ENCODE results near the gene SP100. TPM values are rescaled to one million over a fixed set of nuclear protein-coding genes. Genes with fewer than 3 reads are reported as not detected.

The SP100 gene
- total and polyA plus RNA-seq, 8 donors = 24.6 to 66.8 (median 37.2) TPM

DNA sequence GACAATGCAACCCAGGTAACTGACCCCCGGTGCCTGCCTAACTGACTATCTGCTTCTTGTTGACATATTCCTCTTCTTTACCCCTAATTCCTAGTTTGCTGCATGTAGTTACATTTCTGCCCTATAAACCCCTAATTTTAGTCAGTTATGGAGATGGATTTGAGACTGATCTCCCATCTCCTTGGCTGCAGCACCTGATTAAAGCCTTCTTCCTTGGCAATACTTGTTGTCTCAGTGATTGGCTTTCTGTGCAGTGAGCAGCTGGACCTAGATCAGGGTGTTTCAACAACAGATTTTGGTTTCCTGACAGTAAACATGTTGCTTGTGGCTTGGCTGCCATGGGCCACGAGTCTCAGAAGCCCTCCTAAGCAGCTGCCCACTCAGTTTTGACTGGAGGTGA, 105.4 kb downstream of the SP100 start:
- H3K27ac ChIP-seq = no peak overlapping the region

DNA sequence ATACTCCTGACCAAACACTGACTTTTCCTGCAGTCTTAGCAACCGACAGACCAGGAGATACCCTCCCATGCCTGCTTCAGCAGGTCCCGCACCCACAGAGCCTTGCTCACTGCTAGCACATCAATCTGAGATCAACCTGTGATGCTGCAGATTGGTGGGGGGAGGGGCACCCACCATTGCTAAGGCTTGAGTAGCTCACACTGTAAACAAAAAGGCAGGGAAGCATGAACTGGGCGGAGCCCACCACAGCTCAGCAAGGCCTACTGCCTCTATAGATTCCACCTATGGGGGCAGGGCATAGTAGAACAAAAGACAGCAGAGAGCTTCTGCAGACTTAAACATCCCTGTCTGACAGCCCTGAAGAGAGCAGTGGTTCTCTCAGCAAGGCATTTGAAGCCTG, 109.7 kb downstream of the SP100 start:
- DNase-seq (no peak), ATAC-seq (no peak), FAIRE-seq (no peak)
- TF ChIP-seq, protein P1, sequence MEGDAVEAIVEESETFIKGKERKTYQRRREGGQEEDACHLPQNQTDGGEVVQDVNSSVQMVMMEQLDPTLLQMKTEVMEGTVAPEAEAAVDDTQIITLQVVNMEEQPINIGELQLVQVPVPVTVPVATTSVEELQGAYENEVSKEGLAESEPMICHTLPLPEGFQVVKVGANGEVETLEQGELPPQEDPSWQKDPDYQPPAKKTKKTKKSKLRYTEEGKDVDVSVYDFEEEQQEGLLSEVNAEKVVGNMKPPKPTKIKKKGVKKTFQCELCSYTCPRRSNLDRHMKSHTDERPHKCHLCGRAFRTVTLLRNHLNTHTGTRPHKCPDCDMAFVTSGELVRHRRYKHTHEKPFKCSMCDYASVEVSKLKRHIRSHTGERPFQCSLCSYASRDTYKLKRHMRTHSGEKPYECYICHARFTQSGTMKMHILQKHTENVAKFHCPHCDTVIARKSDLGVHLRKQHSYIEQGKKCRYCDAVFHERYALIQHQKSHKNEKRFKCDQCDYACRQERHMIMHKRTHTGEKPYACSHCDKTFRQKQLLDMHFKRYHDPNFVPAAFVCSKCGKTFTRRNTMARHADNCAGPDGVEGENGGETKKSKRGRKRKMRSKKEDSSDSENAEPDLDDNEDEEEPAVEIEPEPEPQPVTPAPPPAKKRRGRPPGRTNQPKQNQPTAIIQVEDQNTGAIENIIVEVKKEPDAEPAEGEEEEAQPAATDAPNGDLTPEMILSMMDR (IDR thresholded peaks at IDR 0.05) = no peak
- H3K9me3 ChIP-seq = no peaks in the 10 kb centered on the region
- no peak overlapping the region for H3K27ac ChIP-seq
- intact Hi-C loops (cut with DNase I) = no loop called here
- H3K27me3 ChIP-seq = no peaks in the 10 kb centered on the region
- 92 to 97% methylated on average over 3 of the region's 3 CpGs for WGBS, 2 donors
- no peaks in the 10 kb centered on the region for H3K4me1 ChIP-seq
- no peaks in the 10 kb centered on the region for H3K36me3 ChIP-seq
- H3K4me3 ChIP-seq = no peak overlapping the region

More for the DNA sequence above, 105.4 kb downstream of the SP100 start:
- DNase-seq = no peak
- ATAC-seq = no peak
- intact Hi-C loops (cut with DNase I) = no loop called here
- Histone ChIP-seq H3K27me3 (no peaks in the 10 kb centered on the region), H3K36me3 (no peaks in the 10 kb centered on the region), H3K9me3 (no peaks in the 10 kb centered on the region), H3K4me3 (no peak overlapping the region), H3K4me1 (no peaks in the 10 kb centered on the region)
- TF ChIP-seq, protein P1 (IDR thresholded peaks at IDR 0.05) = no peak
- WGBS, 2 donors = 82 to 87% methylated on average over 2 of the region's 2 CpGs
- FAIRE-seq = no peak

DNA sequence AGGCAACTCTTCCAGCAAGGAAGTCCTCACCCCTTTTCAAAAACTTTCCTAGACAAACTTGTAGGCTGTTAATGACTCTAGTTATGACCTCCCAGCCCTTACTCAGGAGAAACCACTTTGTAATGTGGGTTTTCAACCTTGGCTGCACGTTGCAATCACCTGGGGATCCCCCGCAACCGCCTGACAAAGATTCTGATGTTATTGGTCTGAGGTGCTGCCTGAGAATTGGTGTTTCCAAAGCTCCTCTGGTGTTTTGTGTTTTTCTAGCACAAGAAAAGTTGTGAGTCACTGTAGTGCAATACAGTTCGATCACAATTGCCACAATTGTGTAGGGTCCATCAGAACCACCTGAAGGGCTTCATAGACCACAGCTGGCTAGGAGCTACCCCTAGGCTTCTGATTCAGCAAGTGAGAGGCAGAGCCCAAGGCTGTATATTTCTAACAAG, 121.6 kb downstream of the SP100 start:
- FAIRE-seq (no peak), DNase-seq (no peak), ATAC-seq (no peak)
- Histone ChIP-seq H3K4me1 (peaks cover 0 to 3% (median 0%) of the 10 kb centered on the region in 3 donors), H3K9me3 (no peaks in the 10 kb centered on the region), H3K4me3 (no peak overlapping the region), H3K36me3 (peaks cover 0 to 8% (median 0%) of the 10 kb centered on the region in 3 donors), H3K27me3 (no peaks in the 10 kb centered on the region), H3K27ac (no peak overlapping the region)
- 88 to 92% methylated on average over 4 of the region's 4 CpGs for WGBS, 2 donors
- intact Hi-C loops (cut with DNase I) = no loop called here
- TF ChIP-seq, protein P1 (IDR thresholded peaks at IDR 0.05) = no peak

DNA sequence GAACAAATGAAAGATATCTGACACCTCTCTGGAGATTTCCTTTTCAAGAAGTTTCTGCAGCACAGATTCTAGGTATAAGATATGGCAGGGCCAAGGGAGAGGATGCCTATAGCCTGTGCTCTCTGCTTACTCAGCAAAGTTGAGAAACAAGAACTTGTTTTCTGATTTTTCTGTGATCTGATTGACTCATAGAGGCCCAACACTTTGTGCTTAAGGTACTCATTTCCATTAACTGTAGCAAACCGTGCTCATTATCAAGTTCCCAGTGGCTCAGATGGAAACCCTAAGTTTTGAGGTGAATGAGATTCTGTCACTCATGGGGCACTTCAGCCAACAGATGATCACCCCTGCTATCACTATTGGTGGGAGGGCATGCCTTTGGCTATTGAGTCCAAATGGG, 124.3 kb downstream of the SP100 start:
- H3K27me3 ChIP-seq = no peaks in the 10 kb centered on the region
- DNase-seq = no peak
- no peaks in the 10 kb centered on the region for H3K9me3 ChIP-seq
- intact Hi-C loops (cut with DNase I) = no loop called here
- ATAC-seq = no peak
- TF ChIP-seq, protein P1 (IDR thresholded peaks at IDR 0.05) = no peak
- WGBS, 2 donors = 89 to 94% methylated on average over 1 of the region's 1 CpG
- H3K4me1 ChIP-seq = peaks cover 0 to 3% (median 0%) of the 10 kb centered on the region in 3 donors
- no peak for FAIRE-seq
- no peak overlapping the region for H3K4me3 ChIP-seq
- H3K36me3 ChIP-seq = peaks cover 0 to 8% (median 0%) of the 10 kb centered on the region in 3 donors
- H3K27ac ChIP-seq = no peak overlapping the region

DNA sequence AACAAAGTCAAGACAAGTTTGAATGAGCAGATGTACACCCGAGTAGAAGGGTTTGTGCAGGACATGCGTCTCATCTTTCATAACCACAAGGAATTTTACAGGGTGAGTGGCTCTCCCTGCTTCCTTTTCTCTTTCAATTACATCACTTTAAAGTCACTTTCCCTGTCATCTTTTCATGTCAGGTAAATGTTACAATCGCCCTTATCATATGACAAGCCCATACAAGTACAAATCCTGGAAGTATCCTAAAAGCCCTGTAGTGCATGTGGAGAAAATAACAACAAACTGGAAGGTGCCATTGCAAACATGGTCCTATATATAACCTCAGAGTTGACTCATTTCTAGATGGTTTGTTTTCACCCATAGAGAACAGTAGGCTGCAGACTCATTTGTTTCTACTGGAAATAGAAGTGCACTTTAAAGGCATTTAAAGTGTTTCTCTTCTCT, 126.0 kb downstream of the SP100 start:
- FAIRE-seq = no peak
- no peak overlapping the region for H3K27ac ChIP-seq
- 73 to 80% methylated on average over 3 of the region's 3 CpGs for WGBS, 2 donors

More for the DNA sequence above, 126.0 kb downstream of the SP100 start:
- Histone ChIP-seq H3K36me3 (peaks cover 0 to 8% (median 0%) of the 10 kb centered on the region in 3 donors), H3K4me3 (no peak overlapping the region), H3K27me3 (no peaks in the 10 kb centered on the region), H3K4me1 (no peaks in the 10 kb centered on the region), H3K9me3 (no peaks in the 10 kb centered on the region)
- DNase-seq (no peak), ATAC-seq (no peak)
- intact Hi-C loops (cut with DNase I) = no loop called here
- TF ChIP-seq, protein P1 (IDR thresholded peaks at IDR 0.05) = no peak
